ENCODE results near the gene MPHOSPH8.

Gene MPHOSPH8

GRCh38 chr13:19604306-19604705 lies 29.2 kb upstream of the MPHOSPH8 start:
- ChIA-PET CTCF (no interaction called here), POLR2A (ENCODE audit: low non-redundant PET) (no interaction called here)
- DNase-seq (ENCODE audit: low spot score), result no peak
- no peak for TF ChIP-seq CTCF (conservative IDR thresholded peaks at IDR 0.05; ENCODE audit: low read depth)
- no peak overlapping the region for H3K27ac ChIP-seq

- POLR2A ChIA-PET (ENCODE audit: low non-redundant PET), result no interaction called here
- TF ChIP-seq CTCF (conservative IDR thresholded peaks at IDR 0.05; ENCODE audit: low read depth), result no peak
- H3K27ac ChIP-seq, result peak overlapping the region; percentile 57
- peak; percentile 55 for DNase-seq (ENCODE audit: low spot score)
- CTCF ChIA-PET, result no interaction called here
These were observed 28.1 kb upstream of the MPHOSPH8 start for GRCh38 chr13:19605161-19605955.

- H3K27ac ChIP-seq, result peak overlapping the region; percentile 57
- TF ChIP-seq CTCF (conservative IDR thresholded peaks at IDR 0.05; ENCODE audit: low read depth), result no peak
- peak; percentile 41 for DNase-seq (ENCODE audit: low spot score)
- POLR2A ChIA-PET (ENCODE audit: low non-redundant PET), result no interaction called here
- CTCF ChIA-PET, result no interaction called here
These were observed 27.3 kb upstream of the MPHOSPH8 start for GRCh38 chr13:19606152-19606551.

GRCh38 chr13:19606737-19607136 lies 26.7 kb upstream of the MPHOSPH8 start:
- CTCF ChIA-PET, result no interaction called here
- POLR2A ChIA-PET (ENCODE audit: low non-redundant PET), result no interaction called here
- no peak for TF ChIP-seq CTCF (conservative IDR thresholded peaks at IDR 0.05; ENCODE audit: low read depth)

GRCh38 chr13:19607523-19608078 lies 25.9 kb upstream of the MPHOSPH8 start:
- CTCF ChIA-PET, result no interaction called here
- no peak for TF ChIP-seq CTCF (conservative IDR thresholded peaks at IDR 0.05; ENCODE audit: low read depth)
- POLR2A ChIA-PET (ENCODE audit: low non-redundant PET), result no interaction called here
- no peak for DNase-seq (ENCODE audit: low spot score)
- H3K27ac ChIP-seq, result no peak overlapping the region

More at GRCh38 chr13:19606737-19607136, 26.7 kb upstream of the MPHOSPH8 start:
- DNase-seq (ENCODE audit: low spot score), result no peak
- H3K27ac ChIP-seq, result no peak overlapping the region

- CTCF ChIA-PET, result interaction anchor here (0.8 kb wide), 1 partner anchor 319 kb away, joined by 3 read pairs; no protein-coding TSS in a partner anchor
- DNase-seq (ENCODE audit: low spot score), result no peak
- POLR2A ChIA-PET (ENCODE audit: low non-redundant PET), result no interaction called here
- H3K27ac ChIP-seq, result no peak overlapping the region
- TF ChIP-seq CTCF (conservative IDR thresholded peaks at IDR 0.05; ENCODE audit: low read depth), result peak; percentile 29; the same call in 1 of the 2 replicates
These were observed 14.5 kb upstream of the MPHOSPH8 start for GRCh38 chr13:19618977-19619376.

All from RWPE1 (cell line).